ENCODE data around the gene ARFGEF2. TPM values are rescaled to one million over a fixed set of nuclear protein-coding genes. Genes with fewer than 3 reads are reported as not detected.

ARFGEF2 gene
- total and polyA plus RNA-seq, 9 donors, result 9.1 to 23.9 (median 18.5) TPM

DNA sequence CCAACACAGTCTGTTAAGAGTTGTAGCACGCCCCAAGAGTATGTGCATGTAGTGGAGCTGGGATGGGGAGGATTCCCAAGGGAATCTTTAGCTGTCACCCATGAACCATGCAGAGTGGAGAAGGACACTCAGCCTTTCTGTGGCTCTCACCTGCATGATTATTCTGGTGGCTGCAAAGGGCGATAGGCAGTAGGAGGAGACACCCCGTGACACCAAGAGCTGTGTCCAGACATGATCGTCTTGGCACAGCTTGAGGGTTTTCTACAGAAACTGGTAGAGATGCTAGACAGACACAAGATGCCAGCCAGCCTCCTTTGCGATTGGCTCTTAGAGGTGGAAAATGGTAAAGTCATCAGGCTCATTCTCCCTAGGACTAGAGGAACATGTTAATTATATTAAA is 121.5 kb downstream of the ARFGEF2 start:
- Histone ChIP-seq H3K27me3 (no peaks in the 10 kb centered on the region), H3K27ac (no peak overlapping the region), H3K9me3 (no peaks in the 10 kb centered on the region), H3K4me3 (no peak overlapping the region), H3K36me3 (no peaks in the 10 kb centered on the region), H3K4me1 (ENCODE audit: insufficient read depth) (peaks cover 2% of the 10 kb centered on the region)
- 90 to 94% (median 90%) methylated on average over 5 of the region's 5 CpGs for WGBS, 3 donors
- TF ChIP-seq, protein P1, sequence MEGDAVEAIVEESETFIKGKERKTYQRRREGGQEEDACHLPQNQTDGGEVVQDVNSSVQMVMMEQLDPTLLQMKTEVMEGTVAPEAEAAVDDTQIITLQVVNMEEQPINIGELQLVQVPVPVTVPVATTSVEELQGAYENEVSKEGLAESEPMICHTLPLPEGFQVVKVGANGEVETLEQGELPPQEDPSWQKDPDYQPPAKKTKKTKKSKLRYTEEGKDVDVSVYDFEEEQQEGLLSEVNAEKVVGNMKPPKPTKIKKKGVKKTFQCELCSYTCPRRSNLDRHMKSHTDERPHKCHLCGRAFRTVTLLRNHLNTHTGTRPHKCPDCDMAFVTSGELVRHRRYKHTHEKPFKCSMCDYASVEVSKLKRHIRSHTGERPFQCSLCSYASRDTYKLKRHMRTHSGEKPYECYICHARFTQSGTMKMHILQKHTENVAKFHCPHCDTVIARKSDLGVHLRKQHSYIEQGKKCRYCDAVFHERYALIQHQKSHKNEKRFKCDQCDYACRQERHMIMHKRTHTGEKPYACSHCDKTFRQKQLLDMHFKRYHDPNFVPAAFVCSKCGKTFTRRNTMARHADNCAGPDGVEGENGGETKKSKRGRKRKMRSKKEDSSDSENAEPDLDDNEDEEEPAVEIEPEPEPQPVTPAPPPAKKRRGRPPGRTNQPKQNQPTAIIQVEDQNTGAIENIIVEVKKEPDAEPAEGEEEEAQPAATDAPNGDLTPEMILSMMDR (IDR thresholded peaks at IDR 0.05), result no peak
- TF ChIP-seq EP300 (IDR thresholded peaks at IDR 0.05) (no peak), POLR2A (IDR thresholded peaks at IDR 0.05) (no peak)
- intact Hi-C loops (cut with DNase I), result no loop called here
- no peak for DNase-seq

DNA sequence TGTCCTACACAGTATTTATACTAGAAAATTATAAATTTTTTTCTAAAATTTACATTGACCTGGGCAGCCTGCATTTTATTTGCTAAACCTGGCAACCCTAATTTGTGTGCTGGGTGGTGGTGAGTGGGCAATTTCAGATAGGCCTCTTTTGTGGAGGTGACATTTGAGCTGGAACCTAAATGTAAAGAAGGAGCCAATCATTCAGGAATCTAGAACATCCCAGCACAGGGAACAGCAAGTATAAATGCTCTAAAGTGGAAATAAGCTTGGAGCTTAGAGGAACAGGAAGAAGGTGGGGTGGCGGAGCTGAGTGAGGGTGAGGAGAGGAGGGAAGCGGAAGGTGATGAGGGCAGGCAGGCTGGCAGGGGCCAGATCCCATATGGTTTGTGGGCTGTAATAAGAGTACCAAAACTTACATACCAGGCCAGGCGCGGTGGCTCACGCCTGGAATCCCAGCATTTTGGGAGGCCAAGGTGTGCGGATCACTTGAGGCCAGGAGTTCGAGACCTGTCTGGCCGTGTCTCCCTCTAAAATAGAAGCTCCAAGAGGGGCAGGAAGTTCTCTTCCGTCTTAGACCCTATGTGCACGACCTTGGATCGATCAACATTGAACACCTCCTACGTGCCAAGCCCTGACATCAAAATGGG is 124.1 kb downstream of the ARFGEF2 start:
- intact Hi-C loops (cut with DNase I), result no loop called here
- Histone ChIP-seq H3K27me3 (no peaks in the 10 kb centered on the region), H3K27ac (peak overlapping the region; percentile 90 to 94), H3K9me3 (no peaks in the 10 kb centered on the region), H3K36me3 (no peaks in the 10 kb centered on the region), H3K4me1 (ENCODE audit: insufficient read depth) (peaks cover 2% of the 10 kb centered on the region), H3K4me3 (peak overlapping the region; percentile 84)
- no peak for TF ChIP-seq POLR2A (IDR thresholded peaks at IDR 0.05)
- no peak for TF ChIP-seq EP300 (IDR thresholded peaks at IDR 0.05)
- TF ChIP-seq, protein P1 (IDR thresholded peaks at IDR 0.05), result no peak
- WGBS, 3 donors, result 6 to 8% (median 7%) methylated on average over 12 of the region's 12 CpGs
- DNase-seq, result peak in 1 of 5 donors; percentile 14

DNA sequence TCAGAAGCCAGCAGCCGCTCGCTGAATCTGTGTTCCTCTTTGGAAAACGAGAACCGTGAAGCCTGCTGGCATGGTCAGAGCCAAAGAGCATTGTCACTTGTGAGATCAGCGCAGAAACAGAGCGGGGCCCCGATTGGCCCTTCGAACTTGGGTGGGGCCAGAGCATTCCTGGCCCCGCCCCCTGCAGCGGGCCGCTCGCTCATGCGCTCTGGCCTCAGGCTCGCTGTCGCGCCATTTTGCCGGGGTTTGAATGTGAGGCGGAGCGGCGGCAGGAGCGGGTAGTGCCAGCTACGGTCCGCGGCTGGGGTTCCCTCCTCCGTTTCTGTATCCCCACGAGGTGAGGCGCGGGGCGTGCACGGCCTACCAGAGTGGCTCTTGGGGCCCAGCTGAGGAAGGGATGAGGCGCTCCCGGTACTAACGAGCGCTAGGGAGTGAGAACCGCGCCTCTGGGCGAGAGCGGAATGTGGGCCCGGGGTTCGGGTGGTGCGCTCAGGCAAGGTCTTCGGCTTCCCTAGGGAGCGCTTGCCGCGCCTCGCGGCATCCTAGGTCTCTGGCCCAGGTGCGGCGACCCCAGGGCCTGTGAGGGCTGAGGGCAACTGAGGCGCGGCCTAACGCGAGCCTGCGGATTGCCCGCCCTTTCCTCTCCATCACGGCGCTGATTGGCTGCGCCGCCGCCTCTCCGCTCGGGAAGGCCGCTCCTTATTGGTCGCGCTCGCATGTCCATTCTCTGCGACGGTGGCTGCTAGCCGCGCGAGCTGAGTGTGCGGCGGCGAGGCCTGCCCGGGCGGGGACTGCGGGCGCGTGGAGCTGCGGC is 124.8 kb downstream of the ARFGEF2 start, which contains the start of gene CSE1L:
TSS of gene CSE1L (plus strand) at position 226 of the 814 bp plus-strand sequence. CDS start 12,152 bp downstream, outside the sequence.
- intact Hi-C loops (cut with DNase I), result no loop called here

DNA sequence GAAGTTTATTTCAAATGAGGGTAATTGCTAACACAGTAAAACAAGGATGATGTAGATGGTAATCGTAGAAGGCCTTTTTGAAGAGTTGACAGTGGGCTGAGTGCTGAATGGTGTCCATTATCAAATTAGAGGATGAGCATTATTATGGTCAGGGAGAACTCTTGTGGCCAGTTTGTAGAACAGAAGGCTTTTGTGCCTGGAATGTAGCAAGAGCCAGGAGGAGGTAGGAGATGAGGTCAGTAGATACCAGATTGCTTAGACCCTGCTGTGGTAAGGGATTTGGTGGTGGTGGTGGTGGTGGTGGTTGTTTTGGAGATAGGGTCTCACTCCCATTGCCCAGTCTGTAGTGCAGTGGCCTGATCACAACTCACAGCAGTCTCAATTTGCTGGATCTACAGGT is 130.8 kb downstream of the ARFGEF2 start:
- no peak overlapping the region for H3K4me3 ChIP-seq
- DNase-seq, result no peak
- TF ChIP-seq, protein P1 (IDR thresholded peaks at IDR 0.05), result no peak
- TF ChIP-seq EP300 (IDR thresholded peaks at IDR 0.05), result no peak
- TF ChIP-seq POLR2A (IDR thresholded peaks at IDR 0.05), result no peak
- no peaks in the 10 kb centered on the region for H3K36me3 ChIP-seq
- no peak overlapping the region for H3K27ac ChIP-seq
- intact Hi-C loops (cut with DNase I), result no loop called here
- no peaks in the 10 kb centered on the region for H3K9me3 ChIP-seq
- peaks cover 7% of the 10 kb centered on the region for H3K4me1 ChIP-seq (ENCODE audit: insufficient read depth)
- 90 to 93% (median 91%) methylated on average over 1 of the region's 1 CpG for WGBS, 3 donors
- H3K27me3 ChIP-seq, result no peaks in the 10 kb centered on the region

More for the DNA sequence above, 124.8 kb downstream of the ARFGEF2 start, which contains the start of gene CSE1L:
- DNase-seq, result peak; percentile 91 to 95 (median 93)
- Histone ChIP-seq H3K4me1 (ENCODE audit: insufficient read depth) (peaks cover 2% of the 10 kb centered on the region), H3K9me3 (no peaks in the 10 kb centered on the region), H3K27ac (peak within 1 kb of the TSS; percentile 90 to 94), H3K27me3 (no peaks in the 10 kb centered on the region), H3K4me3 (peak within 1 kb of the TSS; percentile 84), H3K36me3 (no peaks in the 10 kb centered on the region)
- WGBS, 3 donors, result 0 to 1% (median 0%) methylated on average over 75 to 80 of the region's 80 CpGs
- TF ChIP-seq, protein P1 (IDR thresholded peaks at IDR 0.05), result peak in 2 of 3 donors; percentile 70 to 83
- TF ChIP-seq POLR2A (IDR thresholded peaks at IDR 0.05), result peak; percentile 95
- no peak for TF ChIP-seq EP300 (IDR thresholded peaks at IDR 0.05)

Measured in ovary (tissue), 9 donors.